GM20431 (cell line): ENCODE data around the gene POR.
"Not testable (repeated sequence)": the region's sequence is repeated elsewhere in the genome, so short reads cannot be mapped to it uniquely, and the experiment has no call there.

Source experiments
- in situ Hi-C: fragments of 300-500 bp; cut with MseI, MboI; formaldehyde crosslinking; loops from one replicate; pipeline ENCODE4 v1.15.0; 2020; ENCODE audit warnings: low sequenced_read_pairs; ENCODE audit not compliant: unreplicated experiment

Gene POR

DNA sequence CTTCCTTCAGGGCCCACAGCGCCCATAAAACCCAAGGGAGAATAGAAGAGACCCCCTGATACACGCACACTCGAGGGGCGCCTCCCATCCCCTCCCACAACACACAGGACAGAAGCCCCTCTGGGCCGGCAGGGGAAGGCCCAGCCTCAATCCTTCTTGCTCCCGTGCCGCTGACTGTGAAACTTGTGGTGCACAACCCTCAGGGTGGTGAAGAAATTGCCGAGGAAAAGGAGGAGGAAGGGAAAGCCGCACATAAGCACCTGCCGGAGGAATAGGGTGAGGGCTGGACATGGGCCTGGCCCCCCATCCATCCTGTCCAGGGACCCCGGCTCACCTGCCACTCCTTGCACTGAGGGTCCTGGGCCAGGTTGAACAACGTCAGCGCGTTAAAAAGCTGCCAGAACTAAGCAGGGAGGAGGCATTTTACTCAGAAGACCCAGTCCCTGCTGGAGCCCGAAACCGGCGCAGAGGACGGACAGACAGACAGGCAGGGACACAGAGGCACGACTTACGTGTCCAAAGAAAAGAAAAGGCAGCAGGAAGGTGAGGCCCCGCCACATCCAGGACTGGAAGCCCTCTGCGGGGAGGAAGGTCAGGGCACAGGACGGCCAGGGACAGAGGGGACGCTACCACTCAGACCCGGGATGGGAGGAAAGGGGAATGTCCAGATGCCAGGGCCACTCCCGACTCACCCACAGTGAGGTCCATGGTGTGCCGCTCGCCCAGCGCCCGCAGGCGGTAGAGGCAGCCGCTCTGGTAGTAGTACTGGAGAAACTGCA lies 72.3 kb downstream of the POR start:
- in situ Hi-C loops: no loop called here

DNA sequence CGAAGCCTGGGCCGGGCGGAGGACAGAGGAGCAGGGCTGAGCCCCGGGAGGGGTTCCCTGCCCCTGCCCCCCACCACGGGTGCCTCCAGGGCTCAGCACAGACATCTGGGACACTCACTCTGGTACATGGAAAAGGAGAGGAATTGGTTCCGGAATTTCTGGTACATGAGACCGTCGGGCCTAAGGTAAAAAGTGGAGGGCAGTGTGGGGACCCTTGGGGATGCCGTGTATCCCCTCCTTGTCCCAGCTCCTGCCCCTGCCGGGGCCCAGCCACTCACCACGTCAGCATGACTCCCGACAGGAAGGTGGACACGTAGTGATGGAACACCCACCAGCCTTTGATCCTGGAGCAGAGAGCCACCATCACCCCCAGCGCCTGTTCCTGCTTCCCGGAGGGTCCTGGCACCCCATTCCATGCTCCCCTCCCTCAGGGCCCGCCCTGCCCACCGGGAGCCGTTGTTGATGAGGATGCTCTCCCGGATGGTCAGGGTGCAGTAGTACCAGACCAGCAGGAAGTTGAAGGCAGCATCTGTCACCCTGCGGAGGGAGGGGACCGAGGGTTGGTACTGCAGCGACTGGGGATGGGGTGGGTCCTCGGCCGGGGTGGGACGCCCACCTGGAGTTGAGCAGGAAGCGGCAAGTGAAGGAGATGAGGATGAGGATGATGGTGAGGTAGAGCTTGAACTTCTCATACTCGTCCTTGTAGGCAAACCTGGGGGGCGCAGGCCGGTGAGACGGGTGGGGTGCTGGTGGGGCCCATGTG lies 73.0 kb downstream of the POR start:
- in situ Hi-C loops: no loop called here

DNA sequence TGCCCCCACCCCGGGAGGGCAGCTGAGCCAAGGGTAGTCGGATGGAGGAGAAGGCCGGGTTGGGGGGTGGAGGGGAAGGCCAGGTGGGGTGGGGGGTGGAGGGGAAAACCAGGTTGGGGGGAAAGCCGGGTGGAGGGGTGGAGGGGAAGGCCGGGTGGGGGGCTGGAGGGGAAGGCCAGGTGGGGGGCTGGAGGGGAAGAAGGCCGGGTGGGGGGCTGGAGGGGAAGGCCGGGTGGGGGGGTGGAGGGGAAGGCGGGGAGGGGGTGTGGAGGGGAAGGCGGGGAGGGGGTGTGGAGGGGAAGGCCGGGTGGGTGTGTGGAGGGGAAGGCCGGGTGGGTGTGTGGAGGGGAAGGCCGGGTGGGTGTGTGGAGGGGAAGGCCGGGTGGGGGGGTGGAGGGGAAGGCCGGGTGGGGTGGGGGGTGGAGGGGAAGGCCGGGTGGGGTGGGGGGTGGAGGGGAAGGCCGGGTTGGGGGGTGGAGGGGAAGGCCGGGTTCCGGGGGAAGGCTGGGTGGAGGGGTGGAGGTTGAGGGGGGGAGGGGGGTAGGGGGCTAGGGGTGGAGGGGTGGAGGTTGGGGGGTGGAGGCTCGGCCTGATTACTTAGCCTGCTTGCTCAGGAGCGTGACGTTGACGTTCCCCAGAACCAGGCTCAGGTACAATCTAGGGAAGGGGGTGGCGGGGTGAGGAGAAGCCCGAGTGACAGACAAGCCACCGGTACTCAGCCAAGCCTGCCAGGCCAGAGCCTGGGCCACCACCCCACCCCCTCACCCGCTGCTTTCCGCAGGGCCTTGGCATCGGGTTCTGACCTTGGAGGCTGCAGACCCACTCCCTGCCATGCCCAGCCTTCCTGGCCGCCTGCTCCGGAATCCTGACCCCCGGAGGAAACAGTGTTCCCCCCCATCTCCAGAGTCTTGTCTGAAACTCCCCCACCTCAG lies 73.9 kb downstream of the POR start:
- in situ Hi-C loops: no loop called here

DNA sequence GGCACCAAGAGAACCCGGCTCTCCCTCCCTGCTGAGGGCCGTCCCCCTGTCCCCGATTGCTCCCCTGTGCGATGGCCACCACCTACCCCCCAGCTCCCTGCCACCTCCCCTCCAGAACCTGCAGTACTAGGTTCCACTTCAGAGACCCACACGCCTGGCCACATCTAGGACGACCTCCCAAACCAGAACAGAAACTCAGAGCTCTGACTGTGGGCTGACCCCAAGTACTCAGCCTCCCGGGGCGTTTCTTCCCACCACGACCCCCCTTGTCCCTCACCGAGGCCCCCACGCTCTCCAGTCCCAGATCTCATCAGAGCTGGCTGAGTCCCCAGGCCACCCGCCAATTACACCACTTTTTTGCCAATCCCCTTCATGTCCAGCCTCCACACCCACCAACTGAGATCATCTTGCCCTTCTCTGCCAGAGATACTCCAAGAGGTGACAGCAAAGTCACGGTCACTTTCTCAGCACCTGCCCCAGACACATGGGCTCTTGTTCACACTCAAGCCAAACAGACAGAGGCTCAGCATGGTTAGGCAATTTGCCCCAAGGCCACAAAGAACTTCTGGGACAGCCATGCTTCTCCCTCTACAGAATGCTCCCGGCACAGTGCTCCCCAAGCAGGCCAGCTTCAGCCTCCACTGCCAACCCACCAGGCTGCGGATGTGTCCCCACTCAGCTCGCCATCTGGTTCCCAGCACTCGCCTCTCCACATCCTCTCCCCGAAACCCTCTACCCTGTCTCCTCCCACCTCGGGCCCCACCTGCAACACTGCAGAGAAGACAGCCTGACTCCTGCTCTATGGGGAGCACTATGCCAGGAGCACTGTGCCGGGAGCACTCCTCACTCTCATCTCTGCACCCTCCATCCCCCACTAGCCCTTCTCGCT lies 74.8 kb downstream of the POR start:
- in situ Hi-C loops: no loop called here

DNA sequence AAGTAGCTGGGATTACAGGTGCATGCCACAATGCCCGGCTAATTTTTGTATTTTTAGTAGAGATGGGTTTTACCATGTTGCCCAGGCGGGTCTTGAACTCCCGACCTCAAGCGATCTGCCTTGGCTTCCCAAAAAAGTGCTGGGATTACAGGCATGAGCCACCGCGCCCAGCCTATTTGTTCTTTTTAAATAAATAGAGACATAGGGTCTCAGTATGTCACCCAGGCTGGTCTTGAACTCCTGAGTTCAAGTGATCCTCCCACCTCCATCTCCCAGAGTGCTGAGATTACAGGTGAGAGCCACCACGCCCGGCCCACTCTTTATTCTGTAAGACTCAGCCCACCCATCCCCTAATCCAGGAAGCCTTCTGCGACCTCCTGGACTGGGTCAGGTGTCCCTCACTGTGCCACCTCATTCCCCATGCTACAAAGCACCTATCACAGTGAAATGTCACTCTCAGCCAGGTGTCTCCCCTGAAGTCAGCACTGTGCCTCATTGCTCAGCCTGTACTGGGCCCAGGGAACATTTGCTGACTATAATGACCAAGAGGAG lies 76.7 kb downstream of the POR start:
- in situ Hi-C loops: no loop called here

DNA sequence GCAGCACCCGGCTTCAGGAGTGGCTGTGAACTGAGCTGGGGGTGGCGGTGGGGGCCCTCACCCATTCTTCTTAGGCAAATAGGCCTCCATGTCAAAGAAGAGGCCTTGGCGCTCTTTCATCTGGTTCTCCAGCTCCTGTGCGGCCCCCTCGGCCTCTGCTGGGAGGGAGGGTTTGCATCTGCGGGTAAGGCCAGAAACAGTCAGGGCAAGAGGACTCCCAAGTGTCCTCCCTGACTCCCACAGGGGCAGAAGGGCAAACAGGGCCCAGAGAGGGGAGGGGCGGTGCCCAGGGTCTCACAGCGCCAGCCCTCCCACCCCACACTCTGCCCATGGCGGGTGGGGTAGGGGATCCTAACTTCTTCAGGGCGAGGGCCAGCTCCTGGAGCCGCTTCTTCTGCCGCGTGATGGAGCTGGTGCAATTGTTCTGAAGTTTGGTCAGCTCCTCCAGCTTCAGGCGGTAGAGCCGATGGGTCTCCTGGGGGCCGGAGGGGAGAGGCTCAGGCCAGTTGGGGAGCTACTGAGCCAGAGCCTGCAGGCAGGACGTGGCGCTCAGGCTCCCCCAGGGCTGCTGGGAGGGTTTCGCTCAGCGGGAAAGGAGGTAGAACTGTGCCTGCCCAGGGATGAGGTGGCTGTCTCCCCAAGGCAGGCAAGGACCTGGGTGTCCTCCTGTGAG lies 77.3 kb downstream of the POR start:
- in situ Hi-C loops: no loop called here

DNA sequence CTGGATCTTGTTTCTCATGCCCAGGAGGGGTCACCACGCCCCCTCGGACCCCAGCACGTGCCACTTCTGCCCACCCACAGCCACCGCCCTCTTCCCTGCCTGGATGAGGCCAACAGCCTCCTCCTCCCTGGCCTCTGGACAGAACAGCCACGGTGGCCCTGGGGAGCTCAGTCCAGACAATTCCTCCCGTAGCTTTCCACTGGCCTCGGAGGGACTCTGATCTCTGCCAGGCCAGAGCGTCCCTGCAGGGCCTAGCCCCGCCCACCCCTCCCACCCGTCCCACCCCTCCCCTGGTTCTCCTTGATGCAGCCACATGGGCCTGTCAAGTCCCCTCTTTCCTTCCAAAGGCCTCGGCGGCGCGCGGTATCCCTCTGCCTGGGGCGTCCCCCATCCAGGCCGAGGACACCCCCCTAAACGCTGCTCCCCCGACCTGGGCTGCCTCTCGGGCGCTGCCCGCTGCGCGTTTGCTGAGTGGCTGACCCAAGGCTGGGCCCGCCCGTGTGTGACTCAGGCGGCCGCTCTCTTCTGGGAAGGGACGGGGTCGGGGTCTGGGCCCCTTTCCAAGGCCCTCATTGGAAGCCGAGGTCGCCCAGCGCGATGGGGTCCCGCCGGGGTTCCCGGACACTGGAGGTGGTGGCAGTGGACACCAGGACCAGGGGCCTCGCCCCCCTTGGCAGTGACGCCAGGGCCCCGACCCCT lies 78.9 kb downstream of the POR start:
- in situ Hi-C loops: no loop called here

DNA sequence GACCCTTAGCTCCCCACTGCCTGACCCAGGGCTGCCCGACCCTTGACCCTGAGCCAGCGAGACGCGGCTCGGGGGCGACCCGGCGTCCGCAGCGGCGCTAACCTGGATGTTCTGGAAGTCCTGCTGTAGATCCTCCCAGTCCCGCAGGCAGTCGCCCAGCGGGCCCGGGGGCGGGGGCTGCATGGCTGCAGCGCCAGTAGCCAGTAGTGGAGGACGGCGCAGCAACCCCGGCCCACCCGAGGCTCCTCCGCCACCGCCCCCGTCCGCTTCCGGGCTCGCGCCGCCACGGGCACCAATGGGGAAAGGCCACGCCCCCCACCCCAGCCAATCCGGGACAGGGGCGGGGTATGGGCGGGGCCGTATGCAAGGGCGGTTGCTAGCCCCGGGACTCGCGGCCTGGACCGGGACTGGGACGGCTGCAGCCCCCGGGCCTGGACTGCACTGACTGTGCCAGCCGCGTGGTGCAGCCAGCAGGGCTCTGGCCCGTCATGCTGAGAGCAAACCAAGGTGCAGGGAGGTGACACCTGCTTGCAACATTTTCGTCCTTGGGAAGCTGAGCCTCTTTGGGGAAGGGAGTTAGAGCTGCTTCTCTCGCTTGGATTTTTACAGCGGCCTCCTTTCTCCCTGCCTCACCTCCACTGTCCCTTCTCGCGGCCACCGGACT lies 79.6 kb downstream of the POR start, which contains the start of gene TMEM120A:
TMEM120A (minus strand) TSS at position 208 of the 664 bp plus-strand sequence; CDS start at position 183, 25 bp downstream.
- in situ Hi-C loops: no loop called here

DNA sequence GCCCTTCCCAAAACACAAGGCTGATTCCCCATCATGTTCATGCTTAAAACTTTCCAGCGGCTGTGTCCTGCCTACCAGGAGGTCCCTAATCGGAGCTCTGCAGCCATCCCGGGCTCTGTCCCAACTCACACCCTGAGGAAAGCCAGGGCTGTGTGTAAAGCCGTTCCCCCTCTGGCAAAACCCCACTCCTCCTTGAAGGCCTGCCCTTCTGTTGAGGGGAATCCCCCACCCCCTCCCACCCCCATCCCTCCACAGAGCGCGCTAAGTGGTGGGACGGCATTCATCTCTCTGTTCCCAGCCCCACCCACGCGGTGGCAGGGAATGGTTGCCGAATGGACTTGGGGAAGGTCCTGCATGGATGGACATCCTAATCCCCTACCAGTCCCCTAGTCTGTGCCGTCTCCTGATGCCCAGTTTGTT lies 80.1 kb downstream of the POR start:
- in situ Hi-C loops: no loop called here

DNA sequence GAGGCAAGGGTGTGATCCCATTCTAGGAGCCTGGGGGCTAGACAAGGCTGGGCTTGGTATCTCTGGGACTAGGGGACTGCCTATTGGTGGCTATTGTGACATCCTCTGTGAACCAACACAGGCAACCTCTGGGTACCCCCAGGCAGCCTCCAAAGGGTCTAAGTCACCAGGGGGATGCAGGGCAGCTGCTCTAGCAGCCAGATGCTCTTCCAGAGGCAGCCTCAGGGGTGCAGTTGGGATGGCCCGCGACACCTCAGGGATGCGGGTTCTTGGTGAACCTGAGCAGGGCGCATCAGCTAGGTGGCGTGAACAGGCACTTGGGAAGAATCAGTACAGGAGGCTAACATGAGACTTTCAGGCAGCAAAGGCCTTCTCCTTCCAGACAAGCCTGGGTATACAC lies 81.0 kb downstream of the POR start:
- in situ Hi-C loops: no loop called here

DNA sequence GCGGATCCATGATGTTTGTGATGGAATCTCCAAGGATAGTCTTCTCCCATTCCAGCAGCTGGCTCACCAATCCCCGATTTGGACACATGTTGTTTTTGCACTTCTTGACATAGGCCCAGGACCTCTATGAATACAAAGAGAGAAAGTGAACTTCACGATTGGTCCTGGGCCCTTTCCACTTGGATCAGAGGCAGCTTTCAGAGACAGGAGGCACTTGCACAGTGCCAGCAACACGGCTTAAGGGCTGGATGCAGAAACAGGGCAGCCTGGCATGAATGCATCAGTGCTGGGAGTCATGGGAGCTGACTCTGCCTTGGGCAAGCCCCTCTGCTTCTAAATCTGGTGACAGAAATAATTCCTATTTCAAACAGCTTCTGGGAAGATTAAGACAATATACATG lies 81.5 kb downstream of the POR start:
- in situ Hi-C loops: no loop called here

DNA sequence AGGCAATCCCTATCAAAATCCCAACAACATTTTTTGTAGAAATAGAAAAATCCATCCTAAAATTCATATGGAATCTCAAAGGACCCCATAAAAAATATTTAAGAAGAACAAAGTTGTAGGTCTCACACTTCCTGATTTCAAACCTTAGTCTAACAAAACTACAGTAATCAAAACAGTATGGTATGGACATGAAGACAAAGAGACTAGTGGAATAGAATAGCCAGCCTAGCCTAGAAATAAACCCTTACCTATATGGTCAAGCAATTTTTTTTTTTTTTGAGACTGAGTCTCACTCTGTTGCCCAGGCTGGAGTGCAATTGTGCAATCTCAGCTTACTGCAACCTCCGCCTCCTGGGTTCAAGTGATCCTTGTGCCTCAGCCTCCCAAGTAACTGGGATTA lies 83.1 kb downstream of the POR start:
- in situ Hi-C loops: no loop called here

DNA sequence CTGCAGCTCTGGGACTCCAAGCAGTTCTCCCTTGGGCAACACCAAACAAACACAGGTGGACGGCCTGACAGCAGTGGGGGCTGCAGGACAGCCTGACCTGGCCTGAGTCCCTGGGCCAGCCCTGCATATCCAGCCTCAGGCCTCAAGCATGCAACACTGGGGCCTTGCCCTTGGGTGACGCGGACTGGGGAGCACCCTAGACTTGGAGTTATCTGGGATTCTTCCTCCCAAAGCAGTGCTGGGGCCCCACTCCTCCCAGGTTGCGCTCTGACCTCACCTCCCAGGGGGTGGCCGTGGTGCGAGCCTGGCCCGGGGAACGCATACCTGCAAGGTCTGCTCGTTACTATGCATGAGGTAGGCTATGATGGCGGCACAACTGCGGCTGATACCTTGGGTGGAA lies 85.6 kb downstream of the POR start:
- in situ Hi-C loops: no loop called here

DNA sequence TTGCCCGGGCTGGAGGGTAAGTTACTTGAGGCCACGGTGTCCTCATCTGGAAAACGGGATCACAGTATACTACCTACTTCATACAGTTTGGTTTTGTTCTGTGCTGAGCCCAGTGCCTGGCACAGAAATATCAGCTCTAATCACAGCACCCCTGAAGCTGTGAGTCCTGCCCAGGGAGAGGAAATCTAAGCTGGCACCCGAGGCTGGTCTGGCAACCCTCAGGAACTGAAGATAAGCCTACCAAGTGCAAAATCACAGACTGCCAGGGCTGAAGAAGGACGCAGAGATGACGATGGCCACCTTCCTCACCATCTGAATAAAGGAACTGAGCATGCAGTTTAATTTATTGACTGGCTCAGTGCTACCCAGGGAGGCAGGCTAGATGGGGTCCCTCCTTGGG lies 87.2 kb downstream of the POR start:
- in situ Hi-C loops: no loop called here

DNA sequence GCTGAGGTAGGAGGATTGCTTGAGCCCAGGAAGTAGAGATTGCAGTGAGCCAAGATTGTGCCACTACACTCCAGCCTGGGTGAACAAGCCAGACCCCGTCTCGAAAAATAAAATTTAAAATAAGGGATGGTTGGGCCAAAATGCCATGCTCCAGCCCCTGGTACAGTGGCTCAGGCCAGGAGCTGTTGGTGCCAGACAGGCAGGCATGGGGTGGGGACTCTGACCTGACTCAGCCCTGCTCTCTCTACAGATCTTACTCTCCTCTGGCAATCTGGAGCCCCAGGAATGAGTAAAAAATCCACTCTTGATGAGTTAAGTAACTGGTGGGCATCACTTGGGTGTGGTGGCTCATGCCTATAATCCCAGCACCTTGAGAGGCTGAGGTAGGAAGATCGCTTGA lies 87.9 kb downstream of the POR start:
- in situ Hi-C loops: no loop called here

DNA sequence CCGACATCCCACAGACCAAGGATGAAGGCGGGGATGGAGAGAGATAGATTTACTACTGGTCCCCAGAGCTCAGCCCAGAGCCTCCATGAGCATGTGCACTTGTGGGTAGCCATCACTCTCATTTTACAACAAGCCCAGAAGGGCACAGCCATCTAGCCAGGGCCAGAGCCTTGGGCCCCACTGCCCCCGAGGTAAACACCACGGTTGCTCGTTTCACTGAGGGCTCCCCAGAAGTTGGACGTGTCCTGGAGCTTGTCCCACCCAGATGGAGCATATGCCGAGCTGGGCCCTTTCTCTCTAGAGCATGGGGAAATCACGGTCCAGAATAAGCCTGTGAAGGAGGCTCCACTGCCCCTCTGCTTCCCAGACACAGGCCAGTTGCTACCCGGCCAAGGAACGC lies 88.4 kb downstream of the POR start:
- in situ Hi-C loops: no loop called here

DNA sequence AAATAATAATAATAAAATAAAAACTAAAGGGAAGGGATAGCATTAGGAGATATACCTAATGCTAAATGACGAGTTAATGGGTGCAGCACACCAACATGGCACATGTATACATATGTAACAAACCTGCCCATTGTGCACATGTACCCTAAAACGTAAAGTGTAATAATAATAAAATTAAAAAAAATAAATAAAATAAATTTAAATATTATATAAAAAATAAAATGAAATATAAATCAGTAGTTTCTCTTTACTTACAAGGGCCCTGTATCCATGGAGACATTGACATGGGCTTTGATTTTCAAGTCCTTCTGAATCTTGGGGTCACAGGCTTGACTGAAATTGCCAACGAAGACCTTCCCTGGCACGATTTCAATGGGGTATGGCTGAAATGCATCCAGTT lies 90.0 kb downstream of the POR start:
- in situ Hi-C loops: not testable (repeated sequence)
